Measurements from ENCODE around the gene ATP5MC3.

The ATP5MC3 gene

GRCh38 chr2:175167792-175168563 lies 13.5 kb downstream of the ATP5MC3 start, which contains the start of gene ATF2:
TSS of gene ATF2 (minus strand) at chr2:175168203. CDS start at chr2:175136443, 31,760 bp downstream.
- DNase-seq = peak; percentile 93

GRCh38 chr2:175167076-175167791 lies 14.3 kb downstream of the ATP5MC3 start:
- DNase-seq = no peak

GRCh38 chr2:175166216-175166824 lies 15.2 kb downstream of the ATP5MC3 start:
- DNase-seq = no peak

DNA sequence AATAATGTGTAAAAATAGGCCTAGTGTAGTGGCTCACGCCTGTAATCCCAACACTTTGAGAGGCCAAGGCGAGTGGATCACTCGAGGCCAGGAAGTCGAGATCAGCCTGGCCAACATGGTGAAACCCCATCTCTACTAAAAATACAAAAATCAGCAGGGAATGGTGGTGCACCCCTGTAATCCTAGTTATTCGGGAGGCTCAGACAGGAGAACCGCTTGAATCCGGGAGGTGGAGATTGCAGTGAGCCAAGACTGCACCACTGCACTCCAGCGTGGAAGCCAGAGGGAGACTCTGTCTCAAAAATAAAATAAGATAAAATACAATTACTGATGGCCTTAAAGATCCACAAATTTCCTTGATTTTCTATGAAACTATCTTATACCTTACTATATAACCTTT lies 17.3 kb downstream of the ATP5MC3 start:
- DNase-seq = no peak

DNA sequence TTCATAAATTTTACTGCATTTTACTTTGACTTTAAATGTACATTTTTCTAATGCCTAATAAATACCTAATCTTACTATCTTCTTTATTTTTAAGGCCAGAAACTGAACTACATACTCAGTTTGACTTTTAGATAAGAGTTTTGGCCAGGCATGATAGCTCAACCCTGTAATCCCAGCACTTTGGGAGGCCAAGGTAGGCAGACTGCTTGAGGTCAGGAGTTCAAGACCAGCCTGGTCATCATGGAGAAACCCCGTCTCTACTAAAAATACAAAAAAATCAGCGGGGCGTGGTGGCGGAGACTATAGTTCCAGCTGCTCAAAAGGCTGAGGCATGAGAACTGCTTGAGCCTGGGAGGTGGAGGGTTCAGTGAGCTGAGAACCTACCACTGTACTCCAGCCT lies 22.6 kb downstream of the ATP5MC3 start:
- no peak for DNase-seq

GRCh38 chr2:175156534-175156933 lies 25.0 kb downstream of the ATP5MC3 start:
- peak; percentile 26 for DNase-seq

GRCh38 chr2:175154661-175155082 lies 26.8 kb downstream of the ATP5MC3 start:
- DNase-seq = no peak

- DNase-seq = no peak
Measured at GRCh38 chr2:175152242-175152641, 29.3 kb downstream of the ATP5MC3 start.

DNA sequence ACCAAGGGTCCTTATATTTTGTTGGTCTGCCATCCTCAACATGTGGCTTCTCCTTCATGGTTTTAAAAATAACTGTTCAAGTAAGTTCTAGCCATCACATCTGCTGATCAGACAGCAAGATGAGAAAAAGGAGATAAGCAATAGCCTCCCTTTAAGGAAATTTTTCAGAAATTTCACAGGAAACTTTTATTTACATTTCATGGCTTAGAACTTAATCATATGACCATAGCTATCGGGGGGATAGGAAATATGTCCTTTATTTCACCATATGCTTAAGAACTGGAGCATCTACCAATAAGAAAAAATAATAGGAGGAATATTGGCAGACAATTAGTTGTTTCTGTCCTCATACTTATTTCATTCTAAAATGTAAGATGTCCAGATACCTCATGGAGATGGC lies 29.7 kb downstream of the ATP5MC3 start:
- no peak for DNase-seq

GRCh38 chr2:175147186-175147585 lies 34.3 kb downstream of the ATP5MC3 start:
- no peak for DNase-seq

- no peak for DNase-seq
Measured at GRCh38 chr2:175143678-175144077, 37.8 kb downstream of the ATP5MC3 start.

- DNase-seq = no peak
Measured at GRCh38 chr2:175143191-175143590, 38.3 kb downstream of the ATP5MC3 start.

DNA sequence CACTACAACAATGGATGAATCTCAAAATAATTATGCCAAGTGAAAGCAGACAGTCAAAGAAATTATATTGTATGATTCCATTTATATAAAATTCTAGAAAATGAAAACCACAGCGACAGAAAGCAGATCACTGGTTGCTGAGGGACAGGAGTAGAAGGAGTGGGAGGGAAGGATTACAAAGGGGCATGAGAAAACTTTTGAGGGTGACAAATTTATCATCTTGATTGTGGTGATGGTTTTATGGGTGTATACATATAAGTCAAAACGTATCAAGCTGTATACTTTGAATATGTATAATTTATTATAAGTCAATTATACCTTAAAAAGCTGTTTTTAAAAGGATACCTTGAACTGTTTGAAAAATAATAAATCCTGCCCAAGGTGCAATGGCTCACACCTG lies 41.2 kb downstream of the ATP5MC3 start:
- DNase-seq = no peak

- no peak for DNase-seq
Measured at GRCh38 chr2:175137793-175138192, 43.7 kb downstream of the ATP5MC3 start.

DNA sequence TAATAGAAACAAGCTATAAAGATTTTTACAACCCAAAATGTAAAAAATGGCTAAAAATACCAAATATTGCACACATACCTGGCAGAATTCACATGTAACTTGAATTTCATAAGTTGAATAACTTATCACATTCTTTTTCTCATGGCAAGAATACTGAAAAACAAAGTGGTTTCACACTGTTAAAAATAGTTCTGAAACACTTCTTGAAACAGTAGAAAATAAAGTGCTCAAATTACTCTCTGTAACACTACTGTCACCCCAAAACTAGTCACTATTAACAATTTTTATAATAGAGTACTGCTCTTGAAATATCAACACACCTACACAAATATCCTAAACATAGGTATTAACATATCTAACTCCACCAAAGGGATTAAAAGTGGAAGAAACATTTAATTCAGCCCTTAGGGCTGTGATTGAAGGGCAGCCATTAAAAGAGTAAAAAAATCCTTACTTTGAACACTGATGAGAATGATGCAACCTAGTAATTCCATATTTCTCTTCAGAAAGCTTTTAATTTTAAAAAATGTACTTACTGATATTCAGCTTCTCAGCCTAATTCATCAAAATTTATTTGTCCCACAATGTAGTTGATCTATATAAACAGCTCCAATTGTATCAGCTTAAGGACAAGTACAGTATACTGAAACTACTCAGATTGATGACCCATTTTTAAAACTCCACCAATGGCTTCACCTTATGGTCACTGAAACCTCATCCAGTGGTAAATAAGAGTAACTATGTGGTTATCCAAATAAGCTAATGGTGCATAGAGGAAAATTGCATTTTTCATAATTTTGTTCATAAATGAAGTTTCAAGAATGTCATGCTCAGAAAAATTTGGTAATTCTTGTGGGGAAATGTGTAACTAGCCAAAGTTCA lies 44.9 kb downstream of the ATP5MC3 start:
- no peak for DNase-seq

DNA sequence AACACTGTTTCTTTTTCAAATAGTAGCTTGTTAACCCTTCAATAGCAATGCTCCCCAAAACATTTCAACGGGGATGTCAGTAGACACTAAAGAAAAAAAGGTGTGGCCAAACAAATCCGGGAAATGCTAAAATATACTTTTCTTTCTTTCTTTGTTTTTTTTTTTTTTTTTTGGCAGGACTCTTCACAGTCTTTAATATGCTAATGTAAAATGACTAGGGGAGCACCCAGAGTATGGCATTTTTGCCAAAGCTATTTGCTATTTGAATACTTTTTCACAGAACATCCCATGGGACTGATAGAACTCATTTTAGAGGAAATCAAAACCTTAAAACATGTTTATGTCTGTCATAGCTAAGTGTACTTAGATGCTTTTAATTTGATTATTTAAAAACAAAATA lies 45.6 kb downstream of the ATP5MC3 start:
- DNase-seq = no peak

DNA sequence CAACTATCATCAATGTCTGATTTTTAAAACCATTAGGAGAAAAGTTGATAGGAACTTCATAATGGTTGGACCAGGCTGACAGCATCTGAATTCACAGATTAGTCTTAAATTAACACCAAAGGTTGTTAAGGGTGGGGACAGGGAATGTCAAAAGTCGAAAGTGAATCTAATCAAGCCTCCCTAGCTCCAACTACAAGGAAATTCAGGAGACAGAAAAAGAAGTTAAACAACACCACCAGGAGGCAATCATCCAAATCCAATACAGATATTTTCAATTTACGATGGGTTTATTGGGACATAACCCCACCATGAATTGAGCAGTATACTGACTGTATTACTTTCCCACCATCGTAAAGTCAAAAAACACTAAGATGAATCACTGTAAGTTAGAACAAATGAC lies 46.3 kb downstream of the ATP5MC3 start:
- DNase-seq = no peak

- no peak for DNase-seq
Measured at GRCh38 chr2:175131252-175131651, 50.3 kb downstream of the ATP5MC3 start.

GRCh38 chr2:175126661-175127060 lies 54.8 kb downstream of the ATP5MC3 start:
- no peak for DNase-seq

All from NCI-H524 treated with DMSO at 0.1 percent for 48 hours (cell line).